ENCODE data around the gene CAPN12.

Gene CAPN12

DNA sequence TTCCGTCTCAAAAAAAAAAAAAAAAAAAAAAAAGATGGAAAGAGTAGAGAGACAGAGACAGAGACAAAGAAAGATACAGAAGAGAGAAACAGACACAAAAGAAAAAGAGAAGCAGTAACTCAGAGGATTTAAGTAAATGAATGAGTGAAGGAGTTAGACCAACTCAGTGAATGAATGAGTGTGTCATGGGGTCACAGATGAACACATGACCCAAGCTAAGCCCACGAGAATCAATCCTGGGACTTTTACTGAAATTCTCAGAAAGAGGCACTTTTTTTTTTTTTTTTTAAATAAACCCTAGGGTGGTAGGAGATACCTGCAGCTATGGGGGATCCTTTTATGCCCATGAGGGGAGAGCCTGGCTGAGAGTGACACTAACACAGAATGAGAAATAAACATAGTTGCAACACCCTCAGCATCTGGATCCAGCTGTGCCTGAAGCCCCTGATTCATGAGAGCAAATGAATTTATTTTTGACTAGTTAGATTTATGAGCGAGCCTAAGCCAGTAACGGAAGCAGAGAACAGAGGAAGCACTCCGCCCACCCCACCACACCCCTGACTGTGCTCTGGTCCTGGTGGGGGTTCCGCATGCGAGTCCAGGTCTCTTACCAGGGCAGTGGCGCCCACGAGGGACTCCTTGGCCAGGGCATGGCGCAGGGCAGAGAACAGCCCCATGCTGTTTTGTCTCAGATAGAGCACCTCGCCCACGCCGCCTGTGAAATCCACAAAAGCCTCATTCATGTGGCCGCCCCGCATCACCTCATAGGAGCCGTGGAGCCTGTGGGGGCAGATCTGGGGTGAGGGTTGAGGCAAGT lies 4.6 kb downstream of the CAPN12 start:
- Histone ChIP-seq H3K4me3 (replicated peaks; ENCODE audit: low read depth, low read length) (no peak overlapping the region), H3K36me3 (ENCODE audit: control insufficient read depth, insufficient read depth, low read length) (no peaks in the 10 kb centered on the region), H3K27me3 (replicated peaks; ENCODE audit: control insufficient read depth, insufficient read depth, low read length) (no peaks in the 10 kb centered on the region)
- TF ChIP-seq, protein P1, sequence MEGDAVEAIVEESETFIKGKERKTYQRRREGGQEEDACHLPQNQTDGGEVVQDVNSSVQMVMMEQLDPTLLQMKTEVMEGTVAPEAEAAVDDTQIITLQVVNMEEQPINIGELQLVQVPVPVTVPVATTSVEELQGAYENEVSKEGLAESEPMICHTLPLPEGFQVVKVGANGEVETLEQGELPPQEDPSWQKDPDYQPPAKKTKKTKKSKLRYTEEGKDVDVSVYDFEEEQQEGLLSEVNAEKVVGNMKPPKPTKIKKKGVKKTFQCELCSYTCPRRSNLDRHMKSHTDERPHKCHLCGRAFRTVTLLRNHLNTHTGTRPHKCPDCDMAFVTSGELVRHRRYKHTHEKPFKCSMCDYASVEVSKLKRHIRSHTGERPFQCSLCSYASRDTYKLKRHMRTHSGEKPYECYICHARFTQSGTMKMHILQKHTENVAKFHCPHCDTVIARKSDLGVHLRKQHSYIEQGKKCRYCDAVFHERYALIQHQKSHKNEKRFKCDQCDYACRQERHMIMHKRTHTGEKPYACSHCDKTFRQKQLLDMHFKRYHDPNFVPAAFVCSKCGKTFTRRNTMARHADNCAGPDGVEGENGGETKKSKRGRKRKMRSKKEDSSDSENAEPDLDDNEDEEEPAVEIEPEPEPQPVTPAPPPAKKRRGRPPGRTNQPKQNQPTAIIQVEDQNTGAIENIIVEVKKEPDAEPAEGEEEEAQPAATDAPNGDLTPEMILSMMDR (IDR thresholded peaks at IDR 0.05; ENCODE audit: insufficient read depth, low read length, poor library complexity, severe bottlenecking) = no peak
- DNase-seq (ENCODE audit: extremely low read depth, insufficient read length) = no peak

DNA sequence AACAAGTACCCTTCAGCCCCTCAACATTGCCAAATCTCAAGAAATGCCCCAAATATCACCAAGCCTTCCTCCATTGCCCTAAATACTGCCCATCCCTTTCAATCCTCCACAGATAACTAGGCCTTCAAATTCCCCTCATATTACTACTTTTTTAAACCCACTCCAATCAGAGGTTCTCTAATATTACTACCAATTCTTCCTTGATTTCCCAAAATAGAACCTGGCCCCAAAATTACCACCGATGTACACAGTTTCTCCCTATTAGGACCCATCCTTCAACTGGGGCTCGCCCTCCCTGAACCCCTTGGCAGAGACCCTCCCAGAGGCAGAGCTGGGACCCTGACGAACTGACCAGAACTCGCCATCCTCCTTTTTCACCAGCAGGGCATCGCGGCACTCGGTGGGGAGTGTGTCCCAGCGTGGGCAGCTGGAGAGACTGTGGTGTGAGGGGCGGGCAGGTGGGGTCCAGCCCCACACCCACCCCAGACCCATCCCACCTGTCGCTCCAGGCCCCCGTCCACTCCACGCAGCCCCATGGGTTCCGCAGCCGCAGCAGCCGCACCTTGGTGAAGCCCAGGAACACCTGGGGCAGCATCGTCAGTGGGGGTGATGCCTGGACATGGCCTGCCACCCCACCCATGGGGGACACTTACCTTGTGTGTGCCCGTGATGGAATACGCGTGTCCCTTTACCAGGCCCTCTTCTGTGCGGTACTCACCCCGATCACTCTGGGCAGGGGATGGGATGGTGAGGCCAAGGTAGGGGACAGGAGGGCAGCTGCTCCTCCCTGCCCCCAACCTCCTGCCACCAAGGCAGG lies 6.1 kb downstream of the CAPN12 start:
- TF ChIP-seq, protein P1 (IDR thresholded peaks at IDR 0.05; ENCODE audit: insufficient read depth, low read length, poor library complexity, severe bottlenecking) = no peak
- DNase-seq (ENCODE audit: extremely low read depth, insufficient read length) = no peak
- H3K27me3 ChIP-seq (replicated peaks; ENCODE audit: control insufficient read depth, insufficient read depth, low read length) = no peaks in the 10 kb centered on the region
- no peaks in the 10 kb centered on the region for H3K36me3 ChIP-seq (ENCODE audit: control insufficient read depth, insufficient read depth, low read length)
- H3K4me3 ChIP-seq (replicated peaks; ENCODE audit: low read depth, low read length) = no peak overlapping the region

DNA sequence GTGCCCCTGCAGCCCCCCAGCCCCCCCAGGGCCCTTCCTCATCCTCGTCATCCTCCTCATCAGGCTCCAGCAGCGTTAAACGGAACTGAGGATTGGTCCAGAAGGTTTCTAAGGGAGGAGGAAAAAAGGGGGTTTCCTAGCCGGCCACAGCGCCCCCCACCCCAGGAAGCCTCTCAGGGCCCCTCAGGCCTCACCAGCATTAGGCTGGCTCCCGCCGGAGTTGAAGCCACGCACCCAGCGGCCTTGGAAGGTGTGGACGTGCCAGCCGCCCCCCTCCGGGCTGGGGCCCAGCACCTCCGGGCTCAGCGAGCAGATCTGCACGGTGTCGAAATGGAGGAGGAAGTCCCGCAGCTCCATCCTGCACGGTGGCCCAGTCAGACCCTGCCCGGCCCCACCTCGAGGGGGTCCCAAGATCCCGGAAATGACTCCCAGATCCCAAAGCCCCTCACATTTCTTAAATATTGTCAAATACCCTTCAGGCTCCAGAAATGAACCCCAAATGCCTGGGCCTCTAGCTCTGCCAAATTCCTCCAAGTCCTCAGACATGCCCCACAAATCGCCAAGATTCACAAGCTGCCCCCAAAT lies 6.9 kb downstream of the CAPN12 start:
- TF ChIP-seq, protein P1 (IDR thresholded peaks at IDR 0.05; ENCODE audit: insufficient read depth, low read length, poor library complexity, severe bottlenecking) = no peak
- H3K4me3 ChIP-seq (replicated peaks; ENCODE audit: low read depth, low read length) = peak overlapping the region; percentile 15; the same call in 1 of the 2 replicates
- no peaks in the 10 kb centered on the region for H3K27me3 ChIP-seq (replicated peaks; ENCODE audit: control insufficient read depth, insufficient read depth, low read length)
- H3K36me3 ChIP-seq (ENCODE audit: control insufficient read depth, insufficient read depth, low read length) = no peaks in the 10 kb centered on the region
- no peak for DNase-seq (ENCODE audit: extremely low read depth, insufficient read length)

DNA sequence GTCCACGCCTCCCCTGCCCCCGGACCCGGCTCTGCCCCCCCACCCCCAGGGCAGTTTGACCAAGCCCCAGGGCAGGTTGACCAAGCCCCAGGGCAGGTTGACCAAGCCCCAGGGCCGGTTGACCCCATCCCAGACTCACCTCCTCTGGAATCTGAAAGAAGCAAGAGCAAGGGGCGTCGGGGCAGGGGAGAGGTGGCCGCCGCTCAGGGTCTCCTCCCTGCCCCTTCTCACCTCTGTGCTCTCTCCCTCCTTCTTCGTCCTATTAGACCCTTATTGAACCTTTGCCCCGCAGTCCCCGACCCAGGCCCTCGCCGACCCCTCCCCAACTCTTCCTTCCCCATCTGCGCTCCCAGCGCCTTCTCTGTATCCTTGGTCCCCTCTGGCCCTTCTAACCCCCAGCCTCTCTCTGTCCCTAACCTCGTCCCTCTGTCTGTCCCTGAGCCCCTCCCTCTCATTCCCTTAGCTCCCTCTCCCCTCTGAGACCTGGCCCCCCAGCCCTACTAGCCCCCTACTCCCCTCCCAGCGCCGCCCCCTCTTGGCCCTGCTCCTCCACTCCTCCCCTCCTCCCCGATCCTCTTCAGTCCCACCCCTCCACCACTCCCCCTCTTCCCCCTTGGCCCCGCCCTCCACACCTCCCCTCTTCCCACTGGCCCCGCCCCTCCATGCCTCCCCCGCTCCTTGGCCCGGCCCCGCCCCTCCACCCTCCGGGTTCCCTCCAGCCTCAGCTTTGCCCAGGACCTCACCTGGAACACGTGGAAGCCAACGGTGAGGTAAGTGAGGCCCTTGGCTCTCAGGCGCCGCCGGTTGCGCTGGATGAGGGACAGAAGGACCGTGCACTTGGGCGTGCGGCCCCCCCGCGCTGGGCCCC lies 7.6 kb downstream of the CAPN12 start:
- DNase-seq (ENCODE audit: extremely low read depth, insufficient read length) = peak; percentile 52
- TF ChIP-seq, protein P1 (IDR thresholded peaks at IDR 0.05; ENCODE audit: insufficient read depth, low read length, poor library complexity, severe bottlenecking) = no peak
- H3K4me3 ChIP-seq (replicated peaks; ENCODE audit: low read depth, low read length) = peak overlapping the region; percentile 52
- no peaks in the 10 kb centered on the region for H3K36me3 ChIP-seq (ENCODE audit: control insufficient read depth, insufficient read depth, low read length)
- H3K27me3 ChIP-seq (replicated peaks; ENCODE audit: control insufficient read depth, insufficient read depth, low read length) = no peaks in the 10 kb centered on the region

DNA sequence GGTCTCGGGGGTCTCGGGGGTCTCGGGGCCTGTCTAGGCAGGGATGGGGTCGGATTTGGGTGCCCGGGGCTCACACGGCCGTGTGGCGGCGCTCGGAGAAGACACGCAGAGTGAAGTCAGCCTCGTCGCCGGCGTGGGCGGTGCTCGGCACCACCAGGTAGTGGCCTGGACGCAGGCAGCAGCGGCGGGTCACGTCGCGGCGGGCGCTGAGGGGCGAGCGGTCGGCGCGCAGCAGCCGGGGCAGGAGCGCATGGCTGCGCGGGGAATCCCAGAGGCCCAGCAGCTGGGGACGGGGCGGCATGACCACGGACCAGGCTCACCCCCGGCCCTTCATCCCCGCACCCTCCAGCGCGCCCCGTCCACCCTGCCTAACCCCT lies 8.2 kb downstream of the CAPN12 start:
- TF ChIP-seq, protein P1 (IDR thresholded peaks at IDR 0.05; ENCODE audit: insufficient read depth, low read length, poor library complexity, severe bottlenecking) = no peak
- DNase-seq (ENCODE audit: extremely low read depth, insufficient read length) = peak; percentile 68
- no peaks in the 10 kb centered on the region for H3K27me3 ChIP-seq (replicated peaks; ENCODE audit: control insufficient read depth, insufficient read depth, low read length)
- H3K36me3 ChIP-seq (ENCODE audit: control insufficient read depth, insufficient read depth, low read length) = peaks cover 2% of the 10 kb centered on the region; the same call in 1 of the 2 replicates
- peak overlapping the region; percentile 52 for H3K4me3 ChIP-seq (replicated peaks; ENCODE audit: low read depth, low read length)

All from GM06990 (cell line).